Ovary (tissue), 9 donors: ENCODE measurements around the gene COL18A1. TPM values are rescaled to one million over a fixed set of nuclear protein-coding genes. Genes with fewer than 3 reads are reported as not detected.

Experiments used
- DNase-seq, 5 donors: peaks; one replicate each; pipeline ENCODE4 v3.0.0-alpha.2; 2019 to 2020
- H3K27ac ChIP-seq, 2 donors: fragments of 200-600 bp; one replicate each; pipeline versions ENCODE4 v1.5.1 to v1.8.0; 2019 to 2022
- H3K27me3 ChIP-seq: fragments of 200-600 bp; one replicate; pipeline ENCODE4 v1.8.0; 2022
- H3K36me3 ChIP-seq: fragments of 200-600 bp; sonication (generic); one replicate; pipeline ENCODE4 v1.5.1; 2019
- H3K4me1 ChIP-seq: one replicate; pipeline ENCODE4 v1.8.1; 2013; ENCODE audit warnings: mild to moderate bottlenecking, moderate library complexity; ENCODE audit not compliant: insufficient read depth
- H3K4me3 ChIP-seq: fragments of 200-600 bp; sonication (generic); one replicate; pipeline ENCODE4 v1.5.1; 2017
- H3K9me3 ChIP-seq, 2 donors: fragments of 200-600 bp in 1 of 2; sonication (generic) in 1 of 2; one replicate each; pipeline versions ENCODE4 v1.5.1 to v1.8.1; 2013 to 2019; ENCODE audit warnings: mild to moderate bottlenecking in 1 of 2, moderate library complexity in 1 of 2
- EP300 ChIP-seq: sonication (generic); formaldehyde crosslinking; IDR thresholded peaks from one replicate; pipeline ENCODE4 v1.6.1; 2017; ENCODE audit warnings: antibody characterized with exemption
- POLR2A ChIP-seq: fragments of 450-650 bp; IDR thresholded peaks from one replicate; pipeline ENCODE4 v1.6.1; 2017; ENCODE audit warnings: antibody characterized with exemption, mild to moderate bottlenecking, moderate library complexity
- WGBS, 3 donors: extraction: QIAGEN DNeasy Blood & Tissue Kit in 1 of 3; methylation state at CpG; one replicate each; pipeline versions ENCODE4 v1.1.5 to v1.1.7; 2013 to 2017; 5-methylcytosine and 5-hydroxymethylcytosine counted together
- intact Hi-C, 4 donors: fragments of 100-400 bp; cut with DNase I; formaldehyde crosslinking; loops; one replicate each; pipeline versions ENCODE4 v1.11.0 to v1.15.1; 2022 to 2023
- polyA plus RNA-seq, 2 donors: library from polyadenylated mRNA; stranded (reverse); fragments of 200-250 nt in 1 of 2; fragments of 350-450 nt in 1 of 2; fragmentation: Illumina TruSeq in 1 of 2; extraction: RNeasy Lipid Tissue Mini Kit (QIAGEN cat#74804) in 1 of 2; gene quantifications; one replicate each; pipeline ENCODE4 v1.2.3, GENCODE V29; 2013 to 2014
- total RNA-seq, 7 donors: library from RNA; depleted of rRNA in 2 of 7; stranded (reverse); fragments of >200 nt in 2 of 7; fragmentation: NEBNext Ultra II Directional in 3 of 7; extraction: Animal tissue kit (Norgen Biotek cat#: 25700) in 3 of 7; gene quantifications; one replicate each; pipeline versions ENCODE4 v1.1.0 to v1.2.4, GENCODE V29; 2016 to 2023
- TF ChIP-seq, protein P1 (sequence below), 3 donors: fragments of 450-650 bp in 2 of 3; fragments of 200-600 bp in 1 of 3; IDR thresholded peaks; one replicate each; pipeline versions ENCODE4 v1.5.1 to v1.8.0; 2016 to 2022; ENCODE audit warnings: antibody characterized with exemption in 3 of 3, mild to moderate bottlenecking in 1 of 3
- donor health status: DM: no; HTN: no; CAD: no; lungs with moderate emphysema.
- donor health status: DM: no; HTN: no; CAD: no.
- donor health status: Bipolar disorder and iron deficiency.
- donor health status: DM: yes; HTN: yes; CAD: no.
- donor health status: DM: no; HTN: no; CAD: no.
- donor health status: DM: yes; HTN: yes; CAD: no.

Gene COL18A1
- total and polyA plus RNA-seq, 9 donors: 11.1 to 353 (median 268) TPM

- H3K9me3 ChIP-seq: no peaks in the 10 kb centered on the region
- H3K4me1 ChIP-seq: peaks cover 32% of the 10 kb centered on the region
- WGBS, 3 donors: 16 to 20% (median 18%) methylated on average over 19 of the region's 19 CpGs
- H3K27ac ChIP-seq: peak overlapping the region; percentile 88 to 97
- peak; percentile 87 to 92 (median 89) for DNase-seq
- intact Hi-C loops: loop anchor here in 2 of 4 donors (2.0 to 5.0 kb wide), 2 partner anchors 47 to 58 kb away; no protein-coding TSS in a partner anchor
- H3K4me3 ChIP-seq: no peak overlapping the region
- H3K36me3 ChIP-seq: no peaks in the 10 kb centered on the region
- no peaks in the 10 kb centered on the region for H3K27me3 ChIP-seq
- TF ChIP-seq, protein P1, sequence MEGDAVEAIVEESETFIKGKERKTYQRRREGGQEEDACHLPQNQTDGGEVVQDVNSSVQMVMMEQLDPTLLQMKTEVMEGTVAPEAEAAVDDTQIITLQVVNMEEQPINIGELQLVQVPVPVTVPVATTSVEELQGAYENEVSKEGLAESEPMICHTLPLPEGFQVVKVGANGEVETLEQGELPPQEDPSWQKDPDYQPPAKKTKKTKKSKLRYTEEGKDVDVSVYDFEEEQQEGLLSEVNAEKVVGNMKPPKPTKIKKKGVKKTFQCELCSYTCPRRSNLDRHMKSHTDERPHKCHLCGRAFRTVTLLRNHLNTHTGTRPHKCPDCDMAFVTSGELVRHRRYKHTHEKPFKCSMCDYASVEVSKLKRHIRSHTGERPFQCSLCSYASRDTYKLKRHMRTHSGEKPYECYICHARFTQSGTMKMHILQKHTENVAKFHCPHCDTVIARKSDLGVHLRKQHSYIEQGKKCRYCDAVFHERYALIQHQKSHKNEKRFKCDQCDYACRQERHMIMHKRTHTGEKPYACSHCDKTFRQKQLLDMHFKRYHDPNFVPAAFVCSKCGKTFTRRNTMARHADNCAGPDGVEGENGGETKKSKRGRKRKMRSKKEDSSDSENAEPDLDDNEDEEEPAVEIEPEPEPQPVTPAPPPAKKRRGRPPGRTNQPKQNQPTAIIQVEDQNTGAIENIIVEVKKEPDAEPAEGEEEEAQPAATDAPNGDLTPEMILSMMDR (IDR thresholded peaks at IDR 0.05): no peak
- TF ChIP-seq POLR2A (peak; percentile 21), EP300 (peak; percentile 84)
Observed at GRCh38 chr21:45363921-45364467, 41.0 kb upstream of the COL18A1 start.

DNA sequence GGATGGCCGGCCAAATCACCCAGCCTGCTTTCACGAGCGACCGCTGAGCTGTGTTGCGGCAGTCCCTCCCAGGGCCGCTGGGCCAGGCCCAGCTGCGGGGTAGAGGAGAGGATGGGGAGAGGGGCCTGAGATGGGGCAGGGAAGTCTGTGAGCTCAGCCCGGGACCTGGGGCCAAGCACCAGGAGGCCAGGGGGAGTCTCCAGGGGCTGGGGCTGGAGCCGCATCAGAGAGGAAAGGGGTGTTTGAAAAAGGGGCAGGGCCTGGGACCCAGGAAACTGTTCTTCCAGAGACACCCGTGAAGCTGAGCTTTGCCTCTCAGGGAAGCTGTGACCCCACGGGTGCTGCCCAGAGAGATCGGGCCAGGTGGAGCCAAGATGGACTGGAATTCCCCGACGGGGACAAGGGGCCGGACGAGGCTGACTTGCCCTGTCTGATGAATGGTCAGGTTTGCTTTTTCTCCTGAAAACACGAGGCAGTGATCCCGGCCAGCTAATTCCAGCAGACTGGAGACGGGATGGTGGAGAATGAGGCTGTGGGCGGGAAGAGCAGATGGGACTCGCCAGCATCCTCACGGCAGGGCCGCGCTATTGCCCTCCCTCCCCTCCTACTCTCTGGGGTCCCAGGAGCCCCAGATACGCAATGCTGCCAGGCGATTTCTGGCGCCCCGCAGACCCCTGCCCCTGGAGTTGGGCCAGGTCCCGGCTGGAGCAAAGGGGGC lies 40.3 kb upstream of the COL18A1 start:
- H3K27ac ChIP-seq: peak overlapping the region; percentile 88 to 97
- no peak for TF ChIP-seq POLR2A
- TF ChIP-seq EP300: no peak
- TF ChIP-seq, protein P1 (IDR thresholded peaks at IDR 0.05): no peak
- DNase-seq: peak in 4 of 5 donors; percentile 62 to 64 (median 64)
- intact Hi-C loops: loop anchor here in 1 of 4 donors (5.0 kb wide), 1 partner anchor 58 kb away; no protein-coding TSS in a partner anchor
- no peaks in the 10 kb centered on the region for H3K36me3 ChIP-seq
- no peak overlapping the region for H3K4me3 ChIP-seq
- no peaks in the 10 kb centered on the region for H3K9me3 ChIP-seq
- H3K27me3 ChIP-seq: no peaks in the 10 kb centered on the region
- H3K4me1 ChIP-seq: peaks cover 32% of the 10 kb centered on the region
- 23 to 41% (median 28%) methylated on average over 27 to 29 of the region's 29 CpGs for WGBS, 3 donors

DNA sequence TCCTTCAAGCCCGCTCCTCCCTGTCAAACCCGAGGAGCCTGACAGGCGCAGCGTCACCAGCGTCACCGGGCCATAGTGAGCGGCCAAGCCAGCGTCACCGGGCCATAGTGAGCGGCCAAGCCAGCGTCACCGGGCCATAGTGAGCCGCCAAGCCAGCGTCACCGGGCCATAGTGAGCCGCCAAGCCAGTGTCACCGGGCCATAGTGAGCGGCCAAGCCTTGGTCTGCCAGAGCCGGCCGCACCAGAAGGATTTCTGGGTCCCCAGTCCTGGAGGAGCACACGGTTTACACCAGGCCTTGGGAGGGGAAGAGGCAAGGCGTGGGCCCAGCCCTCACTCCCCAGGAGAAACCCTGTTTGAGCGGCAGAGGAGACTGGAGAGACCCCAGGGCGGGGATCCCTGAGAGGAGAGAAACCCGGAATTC lies 39.8 kb upstream of the COL18A1 start:
- H3K27me3 ChIP-seq: no peaks in the 10 kb centered on the region
- no peaks in the 10 kb centered on the region for H3K9me3 ChIP-seq
- no peak for DNase-seq
- 92 to 96% (median 96%) methylated on average over 14 to 25 of the region's 25 CpGs for WGBS, 3 donors
- no peaks in the 10 kb centered on the region for H3K36me3 ChIP-seq
- H3K4me1 ChIP-seq: peaks cover 32% of the 10 kb centered on the region
- H3K4me3 ChIP-seq: no peak overlapping the region
- intact Hi-C loops: no loop called here
- TF ChIP-seq POLR2A (no peak), EP300 (no peak)
- TF ChIP-seq, protein P1 (IDR thresholded peaks at IDR 0.05): no peak
- H3K27ac ChIP-seq: peak overlapping the region; percentile 88 to 97

- TF ChIP-seq POLR2A: no peak
- TF ChIP-seq, protein P1 (IDR thresholded peaks at IDR 0.05): no peak
- TF ChIP-seq EP300: no peak
- peaks cover 32% of the 10 kb centered on the region for H3K4me1 ChIP-seq
- intact Hi-C loops: no loop called here
- no peaks in the 10 kb centered on the region for H3K27me3 ChIP-seq
- WGBS, 3 donors: 86 to 87% (median 86%) methylated on average over 26 of the region's 26 CpGs
- peak in 2 of 5 donors; percentile 45 to 53 for DNase-seq
- H3K9me3 ChIP-seq: no peaks in the 10 kb centered on the region
- H3K4me3 ChIP-seq: no peak overlapping the region
- no peaks in the 10 kb centered on the region for H3K36me3 ChIP-seq
- H3K27ac ChIP-seq: peak overlapping the region; percentile 88 to 97
Observed at GRCh38 chr21:45365608-45366241, 39.2 kb upstream of the COL18A1 start.
